Activated naive CD4-positive, alpha-beta T cell treated with anti-CD3 and anti-CD28 coated beads, Interleukin-2, amount 50 U/mL, for 72 hours (primary cell): ENCODE results near the gene SLC2A10. TPM values are rescaled to one million over a fixed set of nuclear protein-coding genes. Genes with fewer than 3 reads are reported as not detected.

Experiments used
- ATAC-seq, 2 donors: fragments of 150-1000 bp; cut with Tn5 transposase; 2 replicates each; pipeline ENCODE4 v1.10.0; 2021; ENCODE audit warnings: mild to moderate bottlenecking in 2 of 2, moderate library complexity in 2 of 2
- DNase-seq, 2 donors: peaks; one replicate each; pipeline ENCODE4 v3.0.0; 2021 to 2022; ENCODE audit warnings: low spot score in 2 of 2
- H3K27ac Mint-ChIP-seq, 2 donors: one replicate each; pipeline ENCODE4 v1.8.0; 2022; ENCODE audit warnings: mild to moderate bottlenecking in 2 of 2, mixed read lengths in 2 of 2
- H3K36me3 Mint-ChIP-seq, 2 donors: one replicate each; pipeline ENCODE4 v1.8.0; 2022; ENCODE audit warnings: mixed read lengths in 2 of 2
- H3K9me3 Mint-ChIP-seq, 2 donors: one replicate each; pipeline ENCODE4 v1.8.0; 2022; ENCODE audit warnings: mixed read lengths in 2 of 2
- total RNA-seq, 2 donors: library from RNA; stranded (reverse); gene quantifications; one replicate each; pipeline ENCODE4 v1.2.3, GENCODE V29; 2022

The SLC2A10 gene
- total RNA-seq, 2 donors from 2014 or later = 0.06 TPM; not detected in 1

- ATAC-seq (no peak), DNase-seq (no peak)
- Mint-ChIP-seq H3K27ac (no peak overlapping the region), H3K9me3 (no peaks in the 10 kb centered on the region), H3K36me3 (no peaks in the 10 kb centered on the region)
Measured at GRCh38 chr20:46765506-46766120, 56.2 kb downstream of the SLC2A10 start.

GRCh38 chr20:46767127-46767761 lies 57.8 kb downstream of the SLC2A10 start:
- Mint-ChIP-seq H3K9me3 (no peaks in the 10 kb centered on the region), H3K36me3 (no peaks in the 10 kb centered on the region), H3K27ac (no peak overlapping the region)
- peak in 1 of 2 donors; percentile 25 for DNase-seq
- peak in 1 of 2 donors; percentile 38 for ATAC-seq

GRCh38 chr20:46770330-46771194 lies 61.1 kb downstream of the SLC2A10 start:
- H3K36me3 Mint-ChIP-seq = no peaks in the 10 kb centered on the region
- H3K9me3 Mint-ChIP-seq = no peaks in the 10 kb centered on the region
- H3K27ac Mint-ChIP-seq = no peak overlapping the region
- DNase-seq = no peak
- no peak for ATAC-seq

GRCh38 chr20:46771195-46771588 lies 61.7 kb downstream of the SLC2A10 start:
- ATAC-seq (no peak), DNase-seq (no peak)
- no peak overlapping the region for H3K27ac Mint-ChIP-seq
- no peaks in the 10 kb centered on the region for H3K9me3 Mint-ChIP-seq
- H3K36me3 Mint-ChIP-seq = no peaks in the 10 kb centered on the region

DNA sequence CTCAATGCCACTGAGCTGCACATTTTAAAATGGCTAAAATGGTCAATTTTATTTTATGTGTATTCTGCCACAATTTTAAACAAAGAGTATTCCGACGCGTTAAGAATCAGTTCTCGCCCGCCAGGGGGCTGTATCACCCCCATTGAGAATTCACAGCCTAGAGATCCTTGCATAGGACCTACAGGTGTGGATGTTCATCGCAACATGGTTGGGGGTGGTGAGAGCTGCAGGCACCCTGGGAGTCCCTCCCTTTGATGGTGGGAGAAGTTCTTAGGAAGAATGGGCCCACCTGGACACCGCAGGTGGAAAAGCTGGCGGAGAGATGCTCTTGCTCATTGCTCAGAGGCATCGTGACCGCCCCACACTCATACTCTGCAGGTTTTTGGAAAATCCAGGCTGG lies 63.5 kb downstream of the SLC2A10 start:
- no peaks in the 10 kb centered on the region for H3K36me3 Mint-ChIP-seq
- no peaks in the 10 kb centered on the region for H3K9me3 Mint-ChIP-seq
- H3K27ac Mint-ChIP-seq = no peak overlapping the region
- no peak for DNase-seq
- no peak for ATAC-seq

- H3K27ac Mint-ChIP-seq = no peak overlapping the region
- H3K36me3 Mint-ChIP-seq = no peaks in the 10 kb centered on the region
Measured at GRCh38 chr20:46773680-46774079, 64.2 kb downstream of the SLC2A10 start.

GRCh38 chr20:46774236-46774635 lies 64.8 kb downstream of the SLC2A10 start:
- no peak for DNase-seq
- no peak for ATAC-seq
- no peak overlapping the region for H3K27ac Mint-ChIP-seq
- H3K9me3 Mint-ChIP-seq = no peaks in the 10 kb centered on the region
- no peaks in the 10 kb centered on the region for H3K36me3 Mint-ChIP-seq

More at GRCh38 chr20:46773680-46774079, 64.2 kb downstream of the SLC2A10 start:
- DNase-seq (no peak), ATAC-seq (no peak)
- no peaks in the 10 kb centered on the region for H3K9me3 Mint-ChIP-seq

GRCh38 chr20:46774943-46775560 lies 65.6 kb downstream of the SLC2A10 start:
- no peak for DNase-seq
- no peak overlapping the region for H3K27ac Mint-ChIP-seq
- no peak for ATAC-seq
- no peaks in the 10 kb centered on the region for H3K9me3 Mint-ChIP-seq
- no peaks in the 10 kb centered on the region for H3K36me3 Mint-ChIP-seq

GRCh38 chr20:46775806-46776205 lies 66.4 kb downstream of the SLC2A10 start:
- ATAC-seq (no peak), DNase-seq (no peak)
- Mint-ChIP-seq H3K36me3 (no peaks in the 10 kb centered on the region), H3K9me3 (no peaks in the 10 kb centered on the region), H3K27ac (no peak overlapping the region)

DNA sequence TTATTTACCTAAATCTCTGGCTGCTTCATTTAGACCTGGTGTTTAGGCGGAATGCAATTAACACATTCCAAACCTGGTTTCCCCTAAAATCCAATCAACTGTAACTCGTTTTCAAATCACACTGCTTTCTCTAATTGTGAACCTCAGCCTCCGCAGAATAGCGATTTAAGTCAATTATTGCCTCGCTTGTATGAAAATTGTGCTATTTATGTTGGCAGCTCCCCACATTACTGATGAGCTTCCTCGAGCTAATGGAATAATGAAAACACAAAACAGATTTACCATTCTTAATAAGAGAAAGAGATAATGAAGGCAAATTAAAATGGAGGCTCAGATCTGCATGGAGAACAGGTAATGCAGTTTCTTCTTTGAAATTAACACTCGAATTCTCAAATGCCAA lies 67.9 kb downstream of the SLC2A10 start:
- DNase-seq = no peak
- Mint-ChIP-seq H3K9me3 (no peaks in the 10 kb centered on the region), H3K27ac (no peak overlapping the region), H3K36me3 (no peaks in the 10 kb centered on the region)
- no peak for ATAC-seq

GRCh38 chr20:46779831-46780230 lies 70.4 kb downstream of the SLC2A10 start:
- Mint-ChIP-seq H3K36me3 (no peaks in the 10 kb centered on the region), H3K9me3 (no peaks in the 10 kb centered on the region), H3K27ac (no peak overlapping the region)
- no peak for ATAC-seq
- no peak for DNase-seq

DNA sequence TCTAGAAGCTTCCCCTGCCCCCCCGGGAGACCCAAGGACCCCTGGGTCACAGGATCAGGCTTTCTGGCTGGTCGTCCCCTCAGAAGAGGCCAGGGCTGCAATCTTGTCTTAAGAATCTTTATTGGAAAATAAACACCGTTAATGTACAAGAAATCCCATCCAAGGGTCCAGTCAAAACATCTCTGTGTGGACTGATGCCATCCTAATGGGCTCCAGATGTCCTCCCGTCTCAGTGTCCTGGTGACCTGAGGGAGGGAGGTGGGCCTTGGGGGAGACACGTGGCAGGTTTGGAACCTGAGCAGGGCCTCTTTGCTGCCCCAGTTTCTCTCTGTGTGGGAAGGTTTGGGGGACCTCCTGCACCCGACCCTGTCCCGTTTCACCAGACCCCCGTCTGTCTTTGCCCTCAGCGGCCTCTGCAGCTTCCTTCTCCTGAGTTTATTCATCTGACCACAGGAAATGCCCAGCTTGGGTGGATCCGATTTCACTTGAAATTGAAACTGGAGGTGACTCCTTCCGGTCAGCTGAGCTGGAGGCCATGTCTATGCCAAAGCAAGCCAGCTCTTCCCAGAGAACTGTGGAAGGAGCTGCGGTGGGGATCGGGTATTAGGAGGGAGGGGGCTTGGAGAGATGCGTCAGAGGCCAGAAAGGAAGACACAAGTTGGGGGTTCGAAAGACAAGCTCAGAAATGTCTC lies 75.1 kb downstream of the SLC2A10 start:
- DNase-seq (no peak), ATAC-seq (no peak)
- Mint-ChIP-seq H3K27ac (no peak overlapping the region), H3K9me3 (no peaks in the 10 kb centered on the region), H3K36me3 (no peaks in the 10 kb centered on the region)

Other genes starting within 250 kb of the SLC2A10 start
- 1 to 10 TPM; 1.6 to 5.8 TPM for gene ZNF334, start 196.1 kb upstream of the SLC2A10 start, total RNA-seq
- gene OCSTAMP, start 159.0 kb upstream of the SLC2A10 start, total RNA-seq = under 1 TPM in 1 of 2 donors, not detected in 1; 0.19 TPM
- not detected for gene SLC13A3, start 58.2 kb upstream of the SLC2A10 start, total RNA-seq
- 10 to 100 TPM in 1 of 2 donors, 1 to 10 TPM in 1; 7.1 to 10.7 TPM for gene TP53RK, start 20.2 kb upstream of the SLC2A10 start, total RNA-seq
- not detected for gene EYA2, start 185.2 kb downstream of the SLC2A10 start, total RNA-seq